SJSA1 (cell line): ENCODE measurements around the gene DAP. TPM values are rescaled to one million over a fixed set of nuclear protein-coding genes. Genes with fewer than 3 reads are reported as not detected.
A peak's percentile ranks its signal among the peaks of the same experiment; 100 is the strongest.
"Not testable (repeated sequence)": the region's sequence is repeated elsewhere in the genome, so short reads cannot be mapped to it uniquely, and the experiment has no call there.

Experiments
- DNase-seq, 2 experiments: peaks; one replicate each; pipeline ENCODE4 v3.0.0-alpha.2; 2015 to 2020; ENCODE audit warnings: low spot score in 2 of 2, low read depth in 1 of 2
- H3K27ac ChIP-seq: fragments of 250-450 bp; sonication (Bioruptor Pico); 2 replicates; pipeline ENCODE4 v1.5.1; 2020; ENCODE audit warnings: mild to moderate bottlenecking, moderate library complexity
- H3K27me3 ChIP-seq: fragments of 250-450 bp; sonication (Bioruptor Pico); replicated peaks from 2 replicates; pipeline ENCODE4 v1.5.1; 2020; ENCODE audit warnings: mild to moderate bottlenecking, moderate library complexity
- H3K36me3 ChIP-seq: fragments of 250-450 bp; sonication (Bioruptor Pico); 2 replicates; pipeline ENCODE4 v1.5.1; 2020; ENCODE audit warnings: mild to moderate bottlenecking
- H3K4me1 ChIP-seq: fragments of 250-450 bp; sonication (Bioruptor Pico); replicated peaks from 2 replicates; pipeline ENCODE4 v1.6.1; 2021; ENCODE audit warnings: mild to moderate bottlenecking
- H3K4me3 ChIP-seq: fragments of 250-450 bp; sonication (Bioruptor Pico); 2 replicates; pipeline ENCODE4 v1.5.1; 2020; ENCODE audit warnings: mild to moderate bottlenecking
- H3K9me3 ChIP-seq: fragments of 250-450 bp; sonication (Bioruptor Pico); replicated peaks from 2 replicates; pipeline ENCODE4 v1.5.1; 2020; ENCODE audit warnings: mild to moderate bottlenecking
- total RNA-seq: library from RNA; depleted of rRNA; stranded (reverse); fragments of >200 nt; shearing (Covaris generic); gene quantifications from 2 replicates; pipeline ENCODE4 v1.2.3, GENCODE V29; 2014

Gene DAP
- total RNA-seq, 1 experiment from 2014 or later = 64.6 TPM

DNA sequence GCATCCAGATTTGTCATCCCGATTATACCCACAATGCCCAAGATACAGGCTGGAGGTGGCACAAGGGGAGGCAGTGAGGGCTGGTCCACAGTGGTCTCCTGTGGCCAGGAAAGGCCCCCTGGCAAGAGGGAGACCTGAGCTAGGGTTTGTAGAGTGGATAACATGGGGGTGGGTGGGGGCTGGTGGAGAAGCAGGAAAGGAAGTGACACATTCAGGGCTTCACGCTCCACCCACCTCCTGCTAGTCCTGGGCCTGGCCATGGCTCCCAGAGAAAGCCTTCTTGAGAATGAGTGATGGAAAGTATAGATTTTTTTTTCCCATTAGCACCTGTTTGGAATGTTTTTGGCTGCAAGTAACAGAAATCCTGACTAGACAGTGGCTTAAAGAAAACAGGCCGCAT, 115.9 kb downstream of the DAP start:
- H3K27me3 ChIP-seq = no peaks in the 10 kb centered on the region
- no peak for DNase-seq
- H3K36me3 ChIP-seq = peaks cover 30% of the 10 kb centered on the region

GRCh38 chr5:10644192-10644591, 116.8 kb downstream of the DAP start:
- Histone ChIP-seq H3K4me1 (no peaks in the 10 kb centered on the region), H3K36me3 (peaks cover 22% of the 10 kb centered on the region), H3K9me3 (no peaks in the 10 kb centered on the region), H3K27me3 (no peaks in the 10 kb centered on the region), H3K4me3 (no peak overlapping the region), H3K27ac (no peak overlapping the region)
- no peak for DNase-seq

More for the DNA sequence above, 115.9 kb downstream of the DAP start:
- Histone ChIP-seq H3K9me3 (no peaks in the 10 kb centered on the region), H3K4me1 (no peaks in the 10 kb centered on the region), H3K4me3 (no peak overlapping the region), H3K27ac (no peak overlapping the region)

- H3K36me3 ChIP-seq = peaks cover 29% of the 10 kb centered on the region
- no peaks in the 10 kb centered on the region for H3K9me3 ChIP-seq
- no peaks in the 10 kb centered on the region for H3K27me3 ChIP-seq
- no peaks in the 10 kb centered on the region for H3K4me1 ChIP-seq
- no peak overlapping the region for H3K27ac ChIP-seq
- DNase-seq = no peak
- H3K4me3 ChIP-seq = no peak overlapping the region
These were observed 118.7 kb downstream of the DAP start for GRCh38 chr5:10642367-10642766.

GRCh38 chr5:10639846-10640368, 121.1 kb downstream of the DAP start:
- peaks cover 20% of the 10 kb centered on the region for H3K4me1 ChIP-seq
- H3K27me3 ChIP-seq = no peaks in the 10 kb centered on the region

GRCh38 chr5:10638723-10639122, 122.3 kb downstream of the DAP start:
- DNase-seq, H3K27me3 ChIP-seq, H3K9me3 ChIP-seq, H3K4me3 ChIP-seq, H3K27ac ChIP-seq: not testable (repeated sequence)
- Histone ChIP-seq H3K4me1 (peaks cover 30% of the 10 kb centered on the region), H3K36me3 (peaks cover 24% of the 10 kb centered on the region)

More at GRCh38 chr5:10639846-10640368, 121.1 kb downstream of the DAP start:
- no peak overlapping the region for H3K27ac ChIP-seq
- no peak for DNase-seq
- no peak overlapping the region for H3K4me3 ChIP-seq
- no peaks in the 10 kb centered on the region for H3K9me3 ChIP-seq
- peaks cover 28% of the 10 kb centered on the region for H3K36me3 ChIP-seq

DNA sequence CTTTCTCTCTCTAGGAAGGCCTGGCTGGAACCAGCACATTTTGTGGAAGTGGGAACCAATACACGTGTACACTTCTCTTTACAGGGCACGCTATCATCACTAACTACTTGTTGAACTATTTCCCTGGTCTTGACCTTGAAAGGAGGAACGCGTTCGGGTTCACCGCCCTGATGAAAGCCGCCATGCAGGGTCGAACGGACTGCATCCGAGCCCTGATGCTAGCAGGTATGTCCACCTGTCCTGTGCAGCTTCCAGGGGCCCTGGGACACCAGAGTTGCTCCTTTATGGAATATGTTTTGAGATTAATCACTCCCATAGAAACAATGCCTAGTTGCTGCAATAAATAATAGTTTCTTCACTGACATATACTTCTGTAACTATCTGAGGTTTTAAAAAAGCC, 123.1 kb downstream of the DAP start:
- no peak for DNase-seq
- H3K9me3 ChIP-seq = no peaks in the 10 kb centered on the region
- peaks cover 24% of the 10 kb centered on the region for H3K36me3 ChIP-seq
- H3K4me3 ChIP-seq = no peak overlapping the region
- peaks cover 38% of the 10 kb centered on the region for H3K4me1 ChIP-seq
- no peak overlapping the region for H3K27ac ChIP-seq
- H3K27me3 ChIP-seq = no peaks in the 10 kb centered on the region

- no peak overlapping the region for H3K27ac ChIP-seq
- no peak overlapping the region for H3K4me3 ChIP-seq
- no peak for DNase-seq
- H3K4me1 ChIP-seq = peaks cover 52% of the 10 kb centered on the region
- no peaks in the 10 kb centered on the region for H3K27me3 ChIP-seq
- H3K36me3 ChIP-seq = peaks cover 20% of the 10 kb centered on the region
- no peaks in the 10 kb centered on the region for H3K9me3 ChIP-seq
These were observed 124.5 kb downstream of the DAP start for GRCh38 chr5:10636363-10637142.

- Histone ChIP-seq H3K27ac (peak overlapping the region; percentile 53), H3K4me1 (peaks cover 58% of the 10 kb centered on the region), H3K27me3 (no peaks in the 10 kb centered on the region), H3K36me3 (peaks cover 20% of the 10 kb centered on the region), H3K9me3 (no peaks in the 10 kb centered on the region), H3K4me3 (no peak overlapping the region)
- peak in 1 of 2 experiments; percentile 50 for DNase-seq
These were observed 125.1 kb downstream of the DAP start for GRCh38 chr5:10635867-10636350.

- H3K4me3 ChIP-seq = no peak overlapping the region
- no peaks in the 10 kb centered on the region for H3K9me3 ChIP-seq
- peak; percentile 76 to 79 for DNase-seq
- H3K36me3 ChIP-seq = peaks cover 14% of the 10 kb centered on the region
- peaks cover 61% of the 10 kb centered on the region for H3K4me1 ChIP-seq
- H3K27me3 ChIP-seq = no peaks in the 10 kb centered on the region
- H3K27ac ChIP-seq = peak overlapping the region; percentile 53
These were observed 125.7 kb downstream of the DAP start for GRCh38 chr5:10635257-10635866.

DNA sequence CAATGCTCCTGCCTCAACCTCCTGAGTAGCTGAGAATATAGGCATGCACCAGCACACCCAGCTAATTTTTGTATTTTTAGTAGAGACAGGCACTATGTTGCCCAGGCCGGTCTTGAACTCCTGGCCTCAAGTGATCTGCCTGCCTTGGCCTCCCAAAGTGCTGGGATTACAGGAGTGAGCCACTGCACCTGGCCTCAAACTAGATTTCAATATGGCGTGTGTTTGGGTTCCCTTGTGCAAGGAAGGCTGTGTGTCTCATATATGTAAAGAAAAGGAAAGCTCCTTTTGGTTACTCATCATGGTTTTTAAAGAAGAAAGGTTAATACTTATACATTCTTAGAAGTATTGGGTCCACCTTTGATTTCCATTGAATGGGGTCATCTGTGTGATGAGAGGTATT, 126.5 kb downstream of the DAP start:
- H3K36me3 ChIP-seq = peaks cover 11% of the 10 kb centered on the region
- peaks cover 61% of the 10 kb centered on the region for H3K4me1 ChIP-seq
- H3K4me3 ChIP-seq = no peak overlapping the region
- no peaks in the 10 kb centered on the region for H3K9me3 ChIP-seq
- H3K27me3 ChIP-seq = no peaks in the 10 kb centered on the region
- no peak overlapping the region for H3K27ac ChIP-seq
- DNase-seq = no peak

DNA sequence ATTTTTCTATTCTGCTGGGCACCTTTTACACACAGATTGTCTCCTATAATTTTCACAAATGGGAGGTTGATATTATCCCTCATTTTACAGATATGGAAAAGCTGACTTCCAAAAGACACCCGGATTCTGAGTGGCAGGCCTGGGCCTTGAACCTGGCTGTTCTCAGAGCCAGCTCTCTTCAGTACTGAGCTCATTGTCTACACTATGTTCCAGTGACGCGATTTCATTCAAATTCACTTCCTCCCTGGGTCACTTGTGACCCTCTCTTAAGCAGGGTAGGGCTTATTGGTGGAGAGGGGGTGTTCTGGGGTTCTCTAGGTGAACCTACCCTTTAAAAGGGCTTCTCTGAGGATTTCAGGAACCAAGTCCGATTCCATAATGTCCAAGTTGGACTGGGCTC, 127.0 kb downstream of the DAP start:
- no peaks in the 10 kb centered on the region for H3K27me3 ChIP-seq
- H3K9me3 ChIP-seq = no peaks in the 10 kb centered on the region
- no peak overlapping the region for H3K4me3 ChIP-seq
- peaks cover 11% of the 10 kb centered on the region for H3K36me3 ChIP-seq
- DNase-seq = no peak
- peaks cover 61% of the 10 kb centered on the region for H3K4me1 ChIP-seq
- peak overlapping the region; percentile 95 for H3K27ac ChIP-seq

DNA sequence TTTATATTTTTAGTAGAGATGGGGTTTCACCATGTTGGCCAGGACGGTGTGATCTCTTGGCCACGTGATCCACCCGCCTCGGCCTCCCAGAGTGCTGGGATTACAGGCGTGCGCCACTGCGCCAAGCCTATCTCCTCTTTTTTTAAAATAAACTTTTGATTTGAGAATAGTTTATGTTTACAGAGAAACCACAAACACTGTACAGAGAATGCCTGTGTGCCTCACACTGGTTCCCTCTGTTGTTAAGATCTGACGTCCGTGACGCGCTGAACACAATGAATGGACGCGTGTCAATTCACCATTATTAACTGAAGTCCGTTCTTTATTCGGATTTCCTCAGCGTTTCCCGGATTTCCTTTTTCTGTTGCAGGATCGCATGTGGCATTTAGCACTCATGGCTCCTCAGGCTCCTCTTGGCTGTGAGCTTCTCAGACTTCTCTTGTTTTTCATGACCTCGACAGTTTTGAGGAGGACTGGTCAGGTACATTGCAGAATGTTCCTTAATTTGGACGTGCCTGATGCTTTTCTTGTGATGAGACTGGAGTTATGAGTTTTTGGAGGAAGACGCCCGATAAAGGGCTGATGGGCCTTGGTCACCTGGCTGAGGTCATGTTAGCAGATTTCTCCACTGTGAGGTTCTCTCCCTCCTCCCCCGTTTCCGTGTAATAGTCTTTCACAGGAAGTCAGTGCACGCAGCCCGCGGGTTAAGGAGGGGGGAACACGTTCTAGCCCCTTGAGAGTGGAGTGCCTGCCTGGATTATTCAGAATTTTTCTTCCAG, 127.6 kb downstream of the DAP start:
- DNase-seq = peak; percentile 79
- peaks cover 61% of the 10 kb centered on the region for H3K4me1 ChIP-seq
- H3K9me3 ChIP-seq = no peaks in the 10 kb centered on the region
- peaks cover 10% of the 10 kb centered on the region for H3K36me3 ChIP-seq
- H3K4me3 ChIP-seq = no peak overlapping the region
- H3K27me3 ChIP-seq = no peaks in the 10 kb centered on the region
- H3K27ac ChIP-seq = peak overlapping the region; percentile 95

DNA sequence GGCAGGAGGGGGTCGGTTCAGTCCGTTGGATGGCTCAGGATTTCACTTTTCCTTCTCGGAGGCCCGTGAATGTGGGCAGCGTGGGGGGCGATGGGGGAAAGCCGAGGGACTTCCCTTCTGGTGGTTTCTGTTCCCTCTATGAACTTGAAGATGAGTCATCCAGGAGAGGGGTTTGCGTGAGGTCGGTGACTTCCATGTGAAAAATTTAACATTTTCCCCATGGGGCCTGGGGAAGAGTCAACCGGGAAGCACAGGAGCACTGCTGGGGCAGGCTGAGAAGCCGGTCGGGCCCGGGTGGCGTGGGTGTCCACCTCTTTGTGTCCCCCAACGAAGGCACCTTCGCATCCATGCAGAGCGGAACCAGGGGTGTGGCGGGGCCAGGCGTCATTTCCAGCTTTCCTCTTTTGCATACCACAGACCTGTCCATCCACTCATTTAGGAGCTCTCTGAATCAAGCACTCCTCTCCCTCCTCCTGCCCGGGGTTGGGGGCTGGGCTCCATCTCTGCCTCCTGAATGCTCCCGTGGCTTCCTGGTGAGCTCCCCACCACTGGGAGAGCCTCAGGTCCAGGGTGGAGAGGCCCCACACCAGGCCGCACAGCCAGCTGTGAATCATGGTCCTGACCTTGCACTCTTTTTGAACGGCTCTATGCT, 128.8 kb downstream of the DAP start:
- H3K36me3 ChIP-seq = peaks cover 3% of the 10 kb centered on the region; the same call in 1 of the 2 replicates
- no peaks in the 10 kb centered on the region for H3K27me3 ChIP-seq
- peak; percentile 97 to 100 for DNase-seq
- peaks cover 64% of the 10 kb centered on the region for H3K4me1 ChIP-seq
- peak overlapping the region; percentile 95 for H3K27ac ChIP-seq
- H3K4me3 ChIP-seq = peak overlapping the region; percentile 24
- H3K9me3 ChIP-seq = no peaks in the 10 kb centered on the region
